Uterus (tissue), 2 donors: ENCODE measurements around the gene CREB5.

Experiments
- POLR2A ChIP-seq, 2 donors: fragments of 450-650 bp; IDR thresholded peaks; one replicate each; pipeline ENCODE4 v1.6.1; 2016; ENCODE audit warnings: antibody characterized with exemption in 2 of 2, mild to moderate bottlenecking in 1 of 2, moderate library complexity in 1 of 2
- TF ChIP-seq, protein P1 (sequence below), 4 experiments: fragments of 200-600 bp in 2 of 4; fragments of 450-650 bp in 2 of 4; sonication (generic) in 2 of 4; IDR thresholded peaks; one replicate each; pipeline ENCODE4 v1.5.1; 2016 to 2019; ENCODE audit warnings: antibody characterized with exemption in 4 of 4, mild to moderate bottlenecking in 2 of 4, moderate library complexity in 1 of 4

DNA sequence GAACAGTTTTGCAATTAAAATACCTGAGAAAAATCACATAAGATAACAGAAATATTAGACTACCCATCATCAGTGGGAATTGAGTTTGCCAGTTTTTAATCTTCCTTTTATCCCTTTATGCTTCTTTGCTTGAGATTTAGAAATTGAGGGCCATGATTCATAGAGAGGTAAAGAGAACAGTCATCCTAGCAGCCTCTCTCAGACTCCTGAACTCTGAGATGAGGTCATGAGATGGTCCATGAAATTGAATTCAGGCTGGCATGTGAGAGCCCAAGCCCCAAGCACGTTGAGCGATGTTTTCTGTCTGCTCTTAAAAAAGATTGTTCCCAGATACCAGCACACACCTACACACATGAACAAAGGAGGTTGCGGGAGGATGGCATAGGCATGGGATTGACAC, 91.1 kb downstream of the CREB5 start:
- TF ChIP-seq, protein P1, sequence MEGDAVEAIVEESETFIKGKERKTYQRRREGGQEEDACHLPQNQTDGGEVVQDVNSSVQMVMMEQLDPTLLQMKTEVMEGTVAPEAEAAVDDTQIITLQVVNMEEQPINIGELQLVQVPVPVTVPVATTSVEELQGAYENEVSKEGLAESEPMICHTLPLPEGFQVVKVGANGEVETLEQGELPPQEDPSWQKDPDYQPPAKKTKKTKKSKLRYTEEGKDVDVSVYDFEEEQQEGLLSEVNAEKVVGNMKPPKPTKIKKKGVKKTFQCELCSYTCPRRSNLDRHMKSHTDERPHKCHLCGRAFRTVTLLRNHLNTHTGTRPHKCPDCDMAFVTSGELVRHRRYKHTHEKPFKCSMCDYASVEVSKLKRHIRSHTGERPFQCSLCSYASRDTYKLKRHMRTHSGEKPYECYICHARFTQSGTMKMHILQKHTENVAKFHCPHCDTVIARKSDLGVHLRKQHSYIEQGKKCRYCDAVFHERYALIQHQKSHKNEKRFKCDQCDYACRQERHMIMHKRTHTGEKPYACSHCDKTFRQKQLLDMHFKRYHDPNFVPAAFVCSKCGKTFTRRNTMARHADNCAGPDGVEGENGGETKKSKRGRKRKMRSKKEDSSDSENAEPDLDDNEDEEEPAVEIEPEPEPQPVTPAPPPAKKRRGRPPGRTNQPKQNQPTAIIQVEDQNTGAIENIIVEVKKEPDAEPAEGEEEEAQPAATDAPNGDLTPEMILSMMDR (IDR thresholded peaks at IDR 0.05) = no peak
- TF ChIP-seq POLR2A (IDR thresholded peaks at IDR 0.05) = no peak
